ENCODE measurements around the gene RHOT2. TPM values are rescaled to one million over a fixed set of nuclear protein-coding genes. Genes with fewer than 3 reads are reported as not detected.

The RHOT2 gene
- total RNA-seq, 1 donor from 2014 or later, result 207 TPM

- H3K4me3 Mint-ChIP-seq, result peak overlapping the region; percentile 78
- TF ChIP-seq CTCF (IDR thresholded peaks at IDR 0.05; ENCODE audit: unreplicated experiment), result no peak
- H3K4me1 Mint-ChIP-seq, result peaks cover 20% of the 10 kb centered on the region
- H3K27ac Mint-ChIP-seq, result peak overlapping the region; percentile 84
- H3K27me3 Mint-ChIP-seq (ENCODE audit: low read depth), result no peaks in the 10 kb centered on the region
- H3K36me3 Mint-ChIP-seq, result peaks cover 11% of the 10 kb centered on the region
- no peaks in the 10 kb centered on the region for H3K9me3 Mint-ChIP-seq
- no peak for DNase-seq (ENCODE audit: low spot score in 2 of 2, unreplicated experiment in 2 of 2)
Observed at GRCh38 chr16:683396-684070, 15.6 kb downstream of the RHOT2 start.

GRCh38 chr16:684071-684794 lies 16.3 kb downstream of the RHOT2 start, which contains the start of gene JMJD8:
Gene JMJD8 (minus strand): TSS chr16:684334. CDS start chr16:684319, 15 bp downstream.
- H3K4me1 Mint-ChIP-seq, result peaks cover 23% of the 10 kb centered on the region
- peaks cover 11% of the 10 kb centered on the region for H3K36me3 Mint-ChIP-seq
- peak within 1 kb of the TSS; percentile 84 for H3K27ac Mint-ChIP-seq
- H3K27me3 Mint-ChIP-seq (ENCODE audit: low read depth), result no peaks in the 10 kb centered on the region
- H3K9me3 Mint-ChIP-seq, result no peaks in the 10 kb centered on the region
- peak; percentile 91 to 94 for DNase-seq (ENCODE audit: low spot score in 2 of 2, unreplicated experiment in 2 of 2)
- H3K4me3 Mint-ChIP-seq, result peak within 1 kb of the TSS; percentile 78
- TF ChIP-seq CTCF (IDR thresholded peaks at IDR 0.05; ENCODE audit: unreplicated experiment), result no peak

GRCh38 chr16:684961-685696 lies 17.2 kb downstream of the RHOT2 start:
- TF ChIP-seq CTCF (IDR thresholded peaks at IDR 0.05; ENCODE audit: unreplicated experiment), result no peak
- no peak for DNase-seq (ENCODE audit: low spot score in 2 of 2, unreplicated experiment in 2 of 2)
- H3K9me3 Mint-ChIP-seq, result no peaks in the 10 kb centered on the region
- peaks cover 11% of the 10 kb centered on the region for H3K36me3 Mint-ChIP-seq
- no peaks in the 10 kb centered on the region for H3K27me3 Mint-ChIP-seq (ENCODE audit: low read depth)
- H3K27ac Mint-ChIP-seq, result no peak overlapping the region
- H3K4me3 Mint-ChIP-seq, result no peak overlapping the region
- peaks cover 29% of the 10 kb centered on the region for H3K4me1 Mint-ChIP-seq

- peaks cover 11% of the 10 kb centered on the region for H3K36me3 Mint-ChIP-seq
- DNase-seq (ENCODE audit: low spot score in 2 of 2, unreplicated experiment in 2 of 2), result no peak
- H3K4me3 Mint-ChIP-seq, result peak overlapping the region; percentile 30
- H3K4me1 Mint-ChIP-seq, result peaks cover 29% of the 10 kb centered on the region
- peaks cover 4% of the 10 kb centered on the region for H3K27me3 Mint-ChIP-seq (ENCODE audit: low read depth)
- H3K27ac Mint-ChIP-seq, result no peak overlapping the region
- peak; percentile 27 for TF ChIP-seq CTCF (IDR thresholded peaks at IDR 0.05; ENCODE audit: unreplicated experiment)
- H3K9me3 Mint-ChIP-seq, result no peaks in the 10 kb centered on the region
Observed at GRCh38 chr16:685967-686366, 18.0 kb downstream of the RHOT2 start.

- Mint-ChIP-seq H3K9me3 (no peaks in the 10 kb centered on the region), H3K4me3 (peak overlapping the region; percentile 30), H3K36me3 (peaks cover 10% of the 10 kb centered on the region), H3K27me3 (ENCODE audit: low read depth) (peaks cover 11% of the 10 kb centered on the region), H3K27ac (no peak overlapping the region), H3K4me1 (peaks cover 22% of the 10 kb centered on the region)
- TF ChIP-seq CTCF (IDR thresholded peaks at IDR 0.05; ENCODE audit: unreplicated experiment), result no peak
- DNase-seq (ENCODE audit: low spot score in 2 of 2, unreplicated experiment in 2 of 2), result no peak
Observed at GRCh38 chr16:686459-687260, 18.7 kb downstream of the RHOT2 start.
